WERI-Rb-1 (cell line): Measurements from ENCODE around the gene NSD2.

Experiments
- DNase-seq: peaks from one replicate; pipeline ENCODE4 v3.0.0-alpha.2; 2020
- H3K27ac ChIP-seq: fragments of 250-450 bp; sonication (Bioruptor Pico); 2 replicates; pipeline ENCODE4 v1.5.1; 2020; ENCODE audit warnings: mild to moderate bottlenecking, moderate library complexity
- H3K27me3 ChIP-seq: fragments of 250-450 bp; sonication (Bioruptor Pico); 2 replicates; pipeline ENCODE4 v1.5.1; 2021; ENCODE audit warnings: mild to moderate bottlenecking, low read depth, moderate library complexity; ENCODE audit not compliant: insufficient read depth, severe bottlenecking
- H3K36me3 ChIP-seq: fragments of 250-450 bp; sonication (Bioruptor Pico); 2 replicates; pipeline ENCODE4 v1.5.1; 2020; ENCODE audit warnings: mild to moderate bottlenecking, moderate library complexity
- H3K4me3 ChIP-seq: 2 replicates; pipeline ENCODE4 v1.5.1; 2011; ENCODE audit warnings: low read depth, mild to moderate bottlenecking, control low read depth, low read length
- H3K9me3 ChIP-seq: fragments of 250-450 bp; sonication (Bioruptor Pico); 2 replicates; pipeline ENCODE4 v1.5.1; 2021; ENCODE audit warnings: mild to moderate bottlenecking, moderate library complexity; ENCODE audit not compliant: severe bottlenecking
- TF ChIP-seq, protein P1 (sequence below): IDR thresholded peaks from 2 replicates; pipeline ENCODE4 v1.5.1; 2011; ENCODE audit warnings: low read depth, mild to moderate bottlenecking, control low read depth, inconsistent platforms, low read length

NSD2 gene

GRCh38 chr4:1880332-1880731 is 9.1 kb downstream of the NSD2 start:
- TF ChIP-seq, protein P1, sequence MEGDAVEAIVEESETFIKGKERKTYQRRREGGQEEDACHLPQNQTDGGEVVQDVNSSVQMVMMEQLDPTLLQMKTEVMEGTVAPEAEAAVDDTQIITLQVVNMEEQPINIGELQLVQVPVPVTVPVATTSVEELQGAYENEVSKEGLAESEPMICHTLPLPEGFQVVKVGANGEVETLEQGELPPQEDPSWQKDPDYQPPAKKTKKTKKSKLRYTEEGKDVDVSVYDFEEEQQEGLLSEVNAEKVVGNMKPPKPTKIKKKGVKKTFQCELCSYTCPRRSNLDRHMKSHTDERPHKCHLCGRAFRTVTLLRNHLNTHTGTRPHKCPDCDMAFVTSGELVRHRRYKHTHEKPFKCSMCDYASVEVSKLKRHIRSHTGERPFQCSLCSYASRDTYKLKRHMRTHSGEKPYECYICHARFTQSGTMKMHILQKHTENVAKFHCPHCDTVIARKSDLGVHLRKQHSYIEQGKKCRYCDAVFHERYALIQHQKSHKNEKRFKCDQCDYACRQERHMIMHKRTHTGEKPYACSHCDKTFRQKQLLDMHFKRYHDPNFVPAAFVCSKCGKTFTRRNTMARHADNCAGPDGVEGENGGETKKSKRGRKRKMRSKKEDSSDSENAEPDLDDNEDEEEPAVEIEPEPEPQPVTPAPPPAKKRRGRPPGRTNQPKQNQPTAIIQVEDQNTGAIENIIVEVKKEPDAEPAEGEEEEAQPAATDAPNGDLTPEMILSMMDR: no peak
- peaks cover 60% of the 10 kb centered on the region for H3K36me3 ChIP-seq
- no peak overlapping the region for H3K27ac ChIP-seq
- no peaks in the 10 kb centered on the region for H3K27me3 ChIP-seq
- H3K4me3 ChIP-seq: no peak overlapping the region
- H3K9me3 ChIP-seq: no peaks in the 10 kb centered on the region
- no peak for DNase-seq

DNA sequence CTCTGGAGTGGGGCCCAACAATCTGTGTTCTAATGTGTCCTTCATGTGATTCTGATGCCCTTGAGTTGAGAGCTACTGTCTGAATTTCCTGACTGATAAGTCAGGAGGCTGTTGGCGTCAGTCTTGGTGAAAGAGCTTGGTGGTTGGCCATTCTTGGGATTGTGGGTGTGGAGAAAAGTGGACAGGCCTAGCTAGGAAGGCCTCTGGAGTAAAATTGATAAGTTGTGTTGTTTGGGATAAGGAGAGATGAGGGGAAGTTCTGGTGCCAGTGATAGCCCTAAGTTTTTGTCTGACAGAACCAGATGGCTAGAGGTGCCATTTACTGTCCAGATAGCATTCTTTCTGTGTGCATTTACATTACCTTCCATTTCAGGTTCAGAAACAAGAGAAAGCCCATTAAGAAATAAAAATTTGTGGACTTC is 11.7 kb downstream of the NSD2 start:
- Histone ChIP-seq H3K36me3 (peaks cover 63% of the 10 kb centered on the region), H3K4me3 (no peak overlapping the region), H3K27ac (no peak overlapping the region), H3K27me3 (no peaks in the 10 kb centered on the region), H3K9me3 (no peaks in the 10 kb centered on the region)
- TF ChIP-seq, protein P1: no peak
- no peak for DNase-seq

DNA sequence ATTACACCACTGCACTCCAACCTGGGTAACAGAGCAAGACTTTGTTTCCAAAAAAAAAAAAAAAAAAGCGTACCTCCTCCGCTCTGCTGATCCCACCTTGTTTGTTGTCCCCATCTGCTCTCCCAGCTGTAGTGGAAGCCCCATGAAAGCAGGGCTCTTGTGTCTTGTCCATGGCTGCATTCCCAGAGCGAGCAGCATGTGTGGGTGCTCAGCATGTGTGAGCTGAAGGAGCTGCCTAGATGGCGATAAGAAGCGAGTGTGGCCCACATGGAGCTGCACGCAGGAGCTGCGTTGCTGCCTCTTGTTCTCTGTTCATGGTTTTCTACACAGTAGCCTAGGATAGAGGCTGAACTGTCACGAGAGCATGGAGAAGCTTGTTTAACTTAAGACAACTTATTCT is 12.4 kb downstream of the NSD2 start:
- TF ChIP-seq, protein P1: no peak
- DNase-seq: no peak
- Histone ChIP-seq H3K27ac (no peak overlapping the region), H3K27me3 (no peaks in the 10 kb centered on the region), H3K36me3 (peaks cover 60% of the 10 kb centered on the region), H3K9me3 (no peaks in the 10 kb centered on the region), H3K4me3 (no peak overlapping the region)

- DNase-seq: no peak
- Histone ChIP-seq H3K27me3 (no peaks in the 10 kb centered on the region), H3K27ac (no peak overlapping the region), H3K4me3 (no peak overlapping the region), H3K36me3 (peaks cover 54% of the 10 kb centered on the region), H3K9me3 (no peaks in the 10 kb centered on the region)
- TF ChIP-seq, protein P1: no peak
These were observed 14.2 kb downstream of the NSD2 start for GRCh38 chr4:1885414-1885813.

DNA sequence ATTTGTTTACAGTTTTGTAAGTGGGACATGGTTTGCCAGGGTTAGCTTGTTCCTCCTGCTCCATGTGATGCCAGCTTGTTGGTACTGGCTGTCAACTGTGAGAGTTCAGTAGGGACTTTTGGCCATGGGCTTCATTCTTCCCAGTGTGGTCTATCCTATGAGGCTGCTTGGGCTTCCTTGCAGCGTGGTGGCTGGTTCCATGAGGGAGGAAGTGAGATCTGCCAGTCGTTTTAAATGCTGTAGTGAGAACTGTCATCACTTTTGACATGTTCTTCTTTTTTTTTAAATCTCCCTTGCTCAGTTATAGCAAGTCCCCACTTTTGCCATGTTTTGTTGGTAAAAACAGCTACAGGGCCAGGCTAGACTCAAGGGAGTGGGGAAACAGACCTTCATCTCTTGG is 15.9 kb downstream of the NSD2 start:
- no peak for DNase-seq
- TF ChIP-seq, protein P1: no peak
- Histone ChIP-seq H3K27me3 (no peaks in the 10 kb centered on the region), H3K4me3 (no peak overlapping the region), H3K27ac (no peak overlapping the region), H3K9me3 (no peaks in the 10 kb centered on the region), H3K36me3 (peaks cover 54% of the 10 kb centered on the region)

GRCh38 chr4:1890979-1891570 is 19.9 kb downstream of the NSD2 start:
- no peaks in the 10 kb centered on the region for H3K9me3 ChIP-seq
- H3K36me3 ChIP-seq: peaks cover 64% of the 10 kb centered on the region
- no peaks in the 10 kb centered on the region for H3K27me3 ChIP-seq
- TF ChIP-seq, protein P1: no peak
- no peak overlapping the region for H3K4me3 ChIP-seq
- H3K27ac ChIP-seq: no peak overlapping the region
- DNase-seq: no peak
